AML-193 (cell line): ENCODE data around the gene MGAT5.

Source experiments
- DNase-seq, 2 experiments: peaks; one replicate each; lab custom pipeline; 2025; lab: John Stamatoyannopoulos, UW

MGAT5 gene

GRCh38 chr2:134301099-134301927 is 47.4 kb downstream of the MGAT5 start:
- no peak for DNase-seq

- DNase-seq: no peak
Observed at GRCh38 chr2:134301928-134302260, 48.0 kb downstream of the MGAT5 start.

- DNase-seq: no peak
Observed at GRCh38 chr2:134304394-134305108, 50.7 kb downstream of the MGAT5 start.

GRCh38 chr2:134305109-134305491 is 51.2 kb downstream of the MGAT5 start:
- DNase-seq: no peak

GRCh38 chr2:134306521-134306920 is 52.6 kb downstream of the MGAT5 start:
- DNase-seq: no peak

GRCh38 chr2:134307334-134307733 is 53.5 kb downstream of the MGAT5 start:
- no peak for DNase-seq

- DNase-seq: no peak
Observed at GRCh38 chr2:134308474-134309385, 54.9 kb downstream of the MGAT5 start.

GRCh38 chr2:134310107-134311079 is 56.5 kb downstream of the MGAT5 start:
- DNase-seq: no peak

- DNase-seq: no peak
Observed at GRCh38 chr2:134312482-134312881, 58.6 kb downstream of the MGAT5 start.

- DNase-seq: no peak
Observed at GRCh38 chr2:134314202-134314601, 60.3 kb downstream of the MGAT5 start.

GRCh38 chr2:134314681-134315368 is 61.0 kb downstream of the MGAT5 start:
- no peak for DNase-seq

- DNase-seq: no peak
Observed at GRCh38 chr2:134315471-134315870, 61.6 kb downstream of the MGAT5 start.

- no peak for DNase-seq
Observed at GRCh38 chr2:134319596-134320254, 65.9 kb downstream of the MGAT5 start.

- peak; percentile 72 to 74 for DNase-seq
Observed at GRCh38 chr2:134320930-134321329, 67.1 kb downstream of the MGAT5 start.

GRCh38 chr2:134323777-134324176 is 69.9 kb downstream of the MGAT5 start:
- no peak for DNase-seq

- DNase-seq: no peak
Observed at GRCh38 chr2:134324430-134324829, 70.6 kb downstream of the MGAT5 start.

- no peak for DNase-seq
Observed at GRCh38 chr2:134324947-134325346, 71.1 kb downstream of the MGAT5 start.

GRCh38 chr2:134325696-134326095 is 71.8 kb downstream of the MGAT5 start:
- no peak for DNase-seq

GRCh38 chr2:134327367-134327766 is 73.5 kb downstream of the MGAT5 start:
- DNase-seq: no peak

GRCh38 chr2:134331081-134331480 is 77.2 kb downstream of the MGAT5 start:
- no peak for DNase-seq
